OCI-LY7 (cell line): ENCODE measurements around the gene SIX3. TPM values are rescaled to one million over a fixed set of nuclear protein-coding genes. Genes with fewer than 3 reads are reported as not detected.

Experiments used
- BruUV-seq: library from RNA; stranded (reverse); fragments of 400-500 nt; replicated peaks from 2 replicates; lab custom pipeline; 2021; lab: Mats Ljungman, UMichigan
- CTCF ChIA-PET: fragments of 300-600 bp; sonication (Branson Sonifier 250); formaldehyde crosslinking; loops from one replicate; lab custom pipeline; 2022; ENCODE audit warnings: antibody characterized with exemption; ENCODE audit not compliant: unreplicated experiment; lab: Charles Lee
- POLR2A ChIA-PET: fragments of 300-600 bp; sonication (Branson Sonifier 250); formaldehyde crosslinking; loops from one replicate; lab custom pipeline; 2022; ENCODE audit warnings: antibody characterized with exemption; lab: Charles Lee
- DNase-seq: peaks from one replicate; pipeline ENCODE4 v3.0.0-alpha.2; 2015; ENCODE audit warnings: low spot score
- H2AFZ ChIP-seq: fragments of 200-600 bp; sonication (generic), shearing (Covaris generic); 2 replicates; pipeline ENCODE4 v1.6.1; 2014; ENCODE audit warnings: mild to moderate bottlenecking, antibody characterized with exemption, low read length, moderate library complexity
- H3K27ac ChIP-seq: fragments of 200-600 bp; sonication (generic); 2 replicates; pipeline ENCODE4 v1.5.1; 2014; ENCODE audit warnings: mixed run types, low read depth, mild to moderate bottlenecking, moderate library complexity, low read length, inconsistent platforms; ENCODE audit not compliant: poor library complexity, severe bottlenecking
- H3K36me3 ChIP-seq: fragments of 200-600 bp; sonication (generic); 2 replicates; pipeline ENCODE4 v1.6.1; 2014; ENCODE audit warnings: mild to moderate bottlenecking, antibody characterized with exemption, low read length, moderate library complexity, mixed read lengths; ENCODE audit not compliant: insufficient read depth
- H3K4me1 ChIP-seq: fragments of 200-600 bp; sonication (generic); 2 replicates; pipeline ENCODE4 v1.5.1; 2014; ENCODE audit warnings: mild to moderate bottlenecking, low read length; ENCODE audit not compliant: insufficient read depth, poor library complexity, severe bottlenecking
- H3K4me2 ChIP-seq: fragments of 200-600 bp; sonication (generic); 2 replicates; pipeline ENCODE4 v1.6.1; 2014; ENCODE audit warnings: mild to moderate bottlenecking, low read length
- H3K4me3 ChIP-seq: fragments of 200-600 bp; sonication (generic); 2 replicates; pipeline ENCODE4 v1.5.1; 2014; ENCODE audit warnings: mild to moderate bottlenecking, low read depth, low read length; ENCODE audit not compliant: poor library complexity, severe bottlenecking
- H3K79me2 ChIP-seq: fragments of 200-600 bp; sonication (generic); 2 replicates; pipeline ENCODE4 v1.6.1; 2016; ENCODE audit warnings: low read depth, mild to moderate bottlenecking, low read length, moderate library complexity, mixed read lengths; ENCODE audit not compliant: insufficient read depth
- H3K9me2 ChIP-seq: fragments of 200-600 bp; sonication (generic); 2 replicates; pipeline ENCODE4 v1.6.1; 2016; ENCODE audit warnings: mild to moderate bottlenecking, low read length, mixed read lengths; ENCODE audit not compliant: insufficient read depth
- H3K9me3 ChIP-seq: fragments of 200-600 bp; sonication (generic); 2 replicates; pipeline ENCODE4 v1.6.1; 2014; ENCODE audit warnings: mild to moderate bottlenecking, mixed run types, low read length, mixed read lengths
- H4K20me1 ChIP-seq: fragments of 200-600 bp; sonication (generic); 2 replicates; pipeline ENCODE4 v1.6.1; 2014; ENCODE audit warnings: mild to moderate bottlenecking, antibody characterized with exemption, low read length, moderate library complexity, mixed read lengths; ENCODE audit not compliant: insufficient read depth
- EZH2phosphoT487 ChIP-seq: fragments of 200-600 bp; sonication (generic); IDR thresholded peaks from 2 replicates; pipeline ENCODE4 v1.6.1; 2018; ENCODE audit warnings: low read depth, borderline replicate concordance, mild to moderate bottlenecking, mixed run types, antibody characterized with exemption, low read length, moderate library complexity, mixed read lengths
- intact Hi-C: fragments of 100-400 bp; cut with micrococcal nuclease; formaldehyde crosslinking; loops from one replicate; pipeline ENCODE4 v1.10.0; 2022; ENCODE audit not compliant: unreplicated experiment
- total RNA-seq, 2 experiments: library from RNA; depleted of rRNA in 1 of 2; stranded (reverse); fragments of >200 nt in 1 of 2; shearing (Covaris generic) in 1 of 2; gene quantifications; 2 replicates each; pipeline ENCODE4 v1.2.3, GENCODE V29; 2014 to 2022
- TF ChIP-seq, protein P1 (sequence below): fragments of 200-600 bp; sonication (generic); conservative IDR thresholded peaks from 2 replicates; pipeline ENCODE4 v1.5.1; 2014; ENCODE audit warnings: mild to moderate bottlenecking, antibody characterized with exemption, low read length, moderate library complexity, mixed read lengths

The SIX3 gene
- total RNA-seq, 2 experiments from 2014 or later, result not detected

- intact Hi-C loops, result loop anchor here (1.0 to 10.0 kb wide), 4 partner anchors 243 to 661 kb away; no protein-coding TSS in a partner anchor
- BruUV-seq, result no TSS peak
- ChIA-PET CTCF (interaction anchor here (0.6 to 3.0 kb wide), 2 partner anchors 512 to 1591 kb away, joined by 3 to 19 read pairs; no protein-coding TSS in a partner anchor), POLR2A (interaction anchor here (2.7 kb wide), 1 partner anchor 512 kb away, joined by 18 read pairs; no protein-coding TSS in a partner anchor)
- no peaks in the 10 kb centered on the region for H3K79me2 ChIP-seq
- H3K4me3 ChIP-seq, result no peak overlapping the region
- peak overlapping the region; percentile 37 for H3K27ac ChIP-seq
- peaks cover 4% of the 10 kb centered on the region; the same call in 1 of the 2 replicates for H3K9me3 ChIP-seq
- no peaks in the 10 kb centered on the region for H3K9me2 ChIP-seq
- 0 out of 2 replicates have a peak overlapping the region, but pooled peaks have one; percentile 33 for H3K4me2 ChIP-seq
- H2AFZ ChIP-seq, result peak overlapping the region; percentile 84; the same call in 1 of the 2 replicates
- peaks cover 21% of the 10 kb centered on the region for H3K4me1 ChIP-seq
- peak; percentile 87 for DNase-seq
- H4K20me1 ChIP-seq, result no peaks in the 10 kb centered on the region
- no peaks in the 10 kb centered on the region; the same call in 1 of the 2 replicates for H3K36me3 ChIP-seq
- TF ChIP-seq EZH2phosphoT487, result no peak
- TF ChIP-seq, protein P1, sequence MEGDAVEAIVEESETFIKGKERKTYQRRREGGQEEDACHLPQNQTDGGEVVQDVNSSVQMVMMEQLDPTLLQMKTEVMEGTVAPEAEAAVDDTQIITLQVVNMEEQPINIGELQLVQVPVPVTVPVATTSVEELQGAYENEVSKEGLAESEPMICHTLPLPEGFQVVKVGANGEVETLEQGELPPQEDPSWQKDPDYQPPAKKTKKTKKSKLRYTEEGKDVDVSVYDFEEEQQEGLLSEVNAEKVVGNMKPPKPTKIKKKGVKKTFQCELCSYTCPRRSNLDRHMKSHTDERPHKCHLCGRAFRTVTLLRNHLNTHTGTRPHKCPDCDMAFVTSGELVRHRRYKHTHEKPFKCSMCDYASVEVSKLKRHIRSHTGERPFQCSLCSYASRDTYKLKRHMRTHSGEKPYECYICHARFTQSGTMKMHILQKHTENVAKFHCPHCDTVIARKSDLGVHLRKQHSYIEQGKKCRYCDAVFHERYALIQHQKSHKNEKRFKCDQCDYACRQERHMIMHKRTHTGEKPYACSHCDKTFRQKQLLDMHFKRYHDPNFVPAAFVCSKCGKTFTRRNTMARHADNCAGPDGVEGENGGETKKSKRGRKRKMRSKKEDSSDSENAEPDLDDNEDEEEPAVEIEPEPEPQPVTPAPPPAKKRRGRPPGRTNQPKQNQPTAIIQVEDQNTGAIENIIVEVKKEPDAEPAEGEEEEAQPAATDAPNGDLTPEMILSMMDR, result peak; percentile 96
Measured at GRCh38 chr2:44981714-44982108, 40.2 kb downstream of the SIX3 start.

DNA sequence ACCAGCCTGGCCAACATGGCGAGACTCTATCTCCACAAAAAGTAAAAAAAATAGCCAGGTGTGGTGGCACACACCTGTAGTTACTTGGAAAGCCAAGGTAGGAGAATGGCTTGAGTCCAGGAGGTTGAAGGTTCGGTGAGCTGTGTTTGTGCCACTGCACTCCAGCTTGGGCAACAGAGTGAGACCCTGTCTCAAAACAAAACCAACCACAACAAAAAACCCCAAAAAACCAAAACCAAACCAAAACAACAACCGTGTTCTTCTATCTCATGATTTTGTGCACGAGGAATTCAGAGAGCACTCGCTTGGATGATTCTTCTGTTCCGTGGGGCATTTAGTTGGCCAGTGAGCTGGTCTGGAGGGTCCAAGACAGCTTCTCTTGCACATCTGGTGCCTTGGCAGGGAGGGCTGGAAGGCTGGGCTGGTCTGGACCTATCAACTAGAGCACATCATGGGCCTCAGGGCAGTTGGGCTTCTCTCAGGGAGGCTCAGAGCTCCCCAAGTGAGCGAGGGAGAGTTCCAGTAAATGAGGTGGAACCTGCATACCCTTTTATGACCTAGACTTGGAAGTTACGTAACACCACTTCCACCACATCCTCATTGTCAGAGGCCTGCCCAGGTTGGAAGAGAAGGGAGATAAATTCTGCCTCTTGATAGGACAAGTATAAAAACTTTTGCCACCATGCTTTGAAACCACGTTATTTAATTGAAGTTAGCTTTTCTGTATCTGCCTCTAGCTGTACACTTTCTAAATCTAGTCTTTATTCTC, 42.5 kb downstream of the SIX3 start:
- no peak overlapping the region for H3K27ac ChIP-seq
- TF ChIP-seq EZH2phosphoT487, result no peak
- TF ChIP-seq, protein P1, result no peak
- H3K36me3 ChIP-seq, result no peaks in the 10 kb centered on the region; the same call in 1 of the 2 replicates
- H4K20me1 ChIP-seq, result no peaks in the 10 kb centered on the region
- BruUV-seq, result no TSS peak
- H3K4me3 ChIP-seq, result no peak overlapping the region
- no peaks in the 10 kb centered on the region for H3K79me2 ChIP-seq
- intact Hi-C loops, result loop anchor here (5.0 to 10.0 kb wide), 2 partner anchors 241 to 658 kb away; no protein-coding TSS in a partner anchor
- ChIA-PET POLR2A (interaction anchor here (0.7 to 1.1 kb wide), 3 partner anchors 12 to 491 kb away, joined by 3 read pairs; no protein-coding TSS in a partner anchor), CTCF (no interaction called here)
- H3K4me1 ChIP-seq, result peaks cover 21% of the 10 kb centered on the region
- DNase-seq, result no peak
- peak overlapping the region; percentile 34; the same call in 1 of the 2 replicates for H2AFZ ChIP-seq
- H3K9me3 ChIP-seq, result peaks cover 21% of the 10 kb centered on the region; the same call in 1 of the 2 replicates
- H3K9me2 ChIP-seq, result no peaks in the 10 kb centered on the region
- H3K4me2 ChIP-seq, result no peak overlapping the region
